ENCODE data around the gene SLC19A1. TPM values are rescaled to one million over a fixed set of nuclear protein-coding genes. Genes with fewer than 3 reads are reported as not detected.
A peak's percentile ranks its signal among the peaks of the same experiment; 100 is the strongest.

Gene SLC19A1
- total RNA-seq, 6 experiments from 2014 or later, result 4.5 to 24.5 (median 15.7) TPM

- H3K4me1 ChIP-seq, result peaks cover 0 to 56% (median 28%) of the 10 kb centered on the region in 4 donors
- peak overlapping the region; percentile 5 to 54 (median 44) for H3K27ac ChIP-seq
- intact Hi-C loops (cut with DNase I), result no loop called here
- H3K36me3 ChIP-seq, result peaks cover 0 to 14% (median 0%) of the 10 kb centered on the region in 4 donors
- DNase-seq (peak in 2 of 3 donors; percentile 19 to 59), ATAC-seq (peak in 3 of 4 donors; percentile 0 to 14 (median 6))
- no peaks in the 10 kb centered on the region for H3K27me3 ChIP-seq
- TF ChIP-seq POLR2A (IDR thresholded peaks at IDR 0.05) (no peak), CTCF (IDR thresholded peaks at IDR 0.05) (no peak)
- H3K4me3 ChIP-seq, result peak overlapping the region; percentile 69 to 91 (median 79)
- no peaks in the 10 kb centered on the region for H3K9me3 ChIP-seq
- WGBS (ENCODE audit: insufficient coverage, low coverage, low lambda C conversion rate, missing lambda C conversion rate), result 64% methylated on average over 5 of the region's 23 CpGs
Observed at GRCh38 chr21:45459171-45460010, 82.8 kb downstream of the SLC19A1 start.

GRCh38 chr21:45458281-45459170 lies 83.7 kb downstream of the SLC19A1 start:
- TF ChIP-seq POLR2A (IDR thresholded peaks at IDR 0.05) (no peak), CTCF (IDR thresholded peaks at IDR 0.05) (no peak)
- Histone ChIP-seq H3K36me3 (peaks cover 0 to 14% (median 0%) of the 10 kb centered on the region in 4 donors), H3K4me1 (peaks cover 0 to 56% (median 27%) of the 10 kb centered on the region in 4 donors), H3K27me3 (no peaks in the 10 kb centered on the region), H3K27ac (peak overlapping the region in 2 of 3 donors; percentile 44 to 54), H3K9me3 (no peaks in the 10 kb centered on the region), H3K4me3 (peak overlapping the region; percentile 69 to 91 (median 79))
- WGBS (ENCODE audit: insufficient coverage, low coverage, low lambda C conversion rate, missing lambda C conversion rate), result no CpG with 5 or more reads among the region's 30 CpGs
- DNase-seq, result peak in 2 of 3 donors; percentile 35 to 54
- peak in 1 of 4 donors; percentile 1 for ATAC-seq
- intact Hi-C loops (cut with DNase I), result no loop called here

GRCh38 chr21:45457832-45458172 lies 84.4 kb downstream of the SLC19A1 start:
- no peaks in the 10 kb centered on the region for H3K9me3 ChIP-seq
- H3K36me3 ChIP-seq, result peaks cover 0 to 14% (median 0%) of the 10 kb centered on the region in 4 donors
- TF ChIP-seq POLR2A (IDR thresholded peaks at IDR 0.05) (no peak), CTCF (IDR thresholded peaks at IDR 0.05) (no peak)
- no CpG with 5 or more reads among the region's 9 CpGs for WGBS (ENCODE audit: insufficient coverage, low coverage, low lambda C conversion rate, missing lambda C conversion rate)
- H3K27me3 ChIP-seq, result no peaks in the 10 kb centered on the region
- no peak for DNase-seq
- intact Hi-C loops (cut with DNase I), result no loop called here
- ATAC-seq, result no peak
- H3K4me3 ChIP-seq, result peak overlapping the region; percentile 69 to 91 (median 79)
- H3K4me1 ChIP-seq, result peaks cover 0 to 61% (median 26%) of the 10 kb centered on the region in 4 donors
- peak overlapping the region in 2 of 3 donors; percentile 11 to 29 for H3K27ac ChIP-seq

- peak overlapping the region; percentile 69 to 91 (median 79) for H3K4me3 ChIP-seq
- peaks cover 0 to 56% (median 24%) of the 10 kb centered on the region in 4 donors for H3K4me1 ChIP-seq
- WGBS (ENCODE audit: insufficient coverage, low coverage, low lambda C conversion rate, missing lambda C conversion rate), result no CpG with 5 or more reads among the region's 25 CpGs
- no peak for ATAC-seq
- no peak for TF ChIP-seq POLR2A (IDR thresholded peaks at IDR 0.05)
- no peak for TF ChIP-seq CTCF (IDR thresholded peaks at IDR 0.05)
- peak overlapping the region; percentile 11 to 78 (median 78) for H3K27ac ChIP-seq
- peak in 2 of 3 donors; percentile 27 to 55 for DNase-seq
- intact Hi-C loops (cut with DNase I), result no loop called here
- no peaks in the 10 kb centered on the region for H3K9me3 ChIP-seq
- H3K36me3 ChIP-seq, result peaks cover 0 to 14% (median 0%) of the 10 kb centered on the region in 4 donors
- no peaks in the 10 kb centered on the region for H3K27me3 ChIP-seq
Observed at GRCh38 chr21:45457161-45457831, 84.9 kb downstream of the SLC19A1 start.

Data from right lobe of liver (tissue), 6 donors.